PC-9 (cell line): Measurements from ENCODE around the gene CYP11A1.

ENCODE experiments used
- CTCF ChIP-seq: fragments of 200-600 bp; sonication (generic); conservative IDR thresholded peaks from 2 replicates; pipeline ENCODE4 v1.6.1; 2017; ENCODE audit warnings: mixed run types, antibody characterized with exemption, mild to moderate bottlenecking, moderate library complexity
- EZH2 ChIP-seq: fragments of 200-600 bp; sonication (generic); IDR thresholded peaks from 2 replicates; pipeline ENCODE4 v1.8.0; 2017; ENCODE audit warnings: antibody characterized with exemption, low read depth

- TF ChIP-seq CTCF (no peak), EZH2 (no peak)
These were observed 41.4 kb upstream of the CYP11A1 start for GRCh38 chr15:74408815-74409214.
